GM20000 (cell line): Measurements from ENCODE around the gene HOXA13.

ENCODE experiments used
- DNase-seq: peaks from one replicate; pipeline ENCODE4 v3.0.0; 2012; ENCODE audit warnings: low spot score
- TF ChIP-seq, protein P1 (sequence below): IDR thresholded peaks from 2 replicates; pipeline ENCODE4 v1.5.1; 2012; ENCODE audit warnings: mild to moderate bottlenecking, control low read depth; ENCODE audit errors: extremely low read depth, missing control alignments

HOXA13 gene

DNA sequence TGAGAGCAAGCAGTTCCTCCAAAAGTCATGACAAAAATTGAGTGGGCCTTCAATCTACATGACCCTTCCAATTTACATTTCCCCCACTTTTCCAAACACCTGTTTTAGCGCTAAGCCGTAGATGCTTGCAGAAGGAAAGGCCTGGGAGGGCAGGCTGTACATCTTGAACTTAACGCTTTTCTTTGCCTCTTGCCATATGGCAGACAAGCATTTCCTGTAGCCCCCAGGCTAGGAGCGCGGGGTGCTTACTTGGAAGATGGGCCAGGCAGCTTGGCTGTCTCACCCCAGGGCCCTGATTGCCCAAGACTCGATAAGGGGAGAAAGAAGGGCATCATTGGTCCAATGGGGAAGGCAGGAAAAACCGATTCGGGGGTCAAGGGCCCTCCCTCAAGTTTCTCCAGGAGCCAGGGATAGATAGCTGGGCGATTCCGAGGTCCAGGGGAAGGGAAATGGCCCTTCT lies 27.5 kb downstream of the HOXA13 start:
- TF ChIP-seq, protein P1, sequence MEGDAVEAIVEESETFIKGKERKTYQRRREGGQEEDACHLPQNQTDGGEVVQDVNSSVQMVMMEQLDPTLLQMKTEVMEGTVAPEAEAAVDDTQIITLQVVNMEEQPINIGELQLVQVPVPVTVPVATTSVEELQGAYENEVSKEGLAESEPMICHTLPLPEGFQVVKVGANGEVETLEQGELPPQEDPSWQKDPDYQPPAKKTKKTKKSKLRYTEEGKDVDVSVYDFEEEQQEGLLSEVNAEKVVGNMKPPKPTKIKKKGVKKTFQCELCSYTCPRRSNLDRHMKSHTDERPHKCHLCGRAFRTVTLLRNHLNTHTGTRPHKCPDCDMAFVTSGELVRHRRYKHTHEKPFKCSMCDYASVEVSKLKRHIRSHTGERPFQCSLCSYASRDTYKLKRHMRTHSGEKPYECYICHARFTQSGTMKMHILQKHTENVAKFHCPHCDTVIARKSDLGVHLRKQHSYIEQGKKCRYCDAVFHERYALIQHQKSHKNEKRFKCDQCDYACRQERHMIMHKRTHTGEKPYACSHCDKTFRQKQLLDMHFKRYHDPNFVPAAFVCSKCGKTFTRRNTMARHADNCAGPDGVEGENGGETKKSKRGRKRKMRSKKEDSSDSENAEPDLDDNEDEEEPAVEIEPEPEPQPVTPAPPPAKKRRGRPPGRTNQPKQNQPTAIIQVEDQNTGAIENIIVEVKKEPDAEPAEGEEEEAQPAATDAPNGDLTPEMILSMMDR = no peak
- DNase-seq = no peak

DNA sequence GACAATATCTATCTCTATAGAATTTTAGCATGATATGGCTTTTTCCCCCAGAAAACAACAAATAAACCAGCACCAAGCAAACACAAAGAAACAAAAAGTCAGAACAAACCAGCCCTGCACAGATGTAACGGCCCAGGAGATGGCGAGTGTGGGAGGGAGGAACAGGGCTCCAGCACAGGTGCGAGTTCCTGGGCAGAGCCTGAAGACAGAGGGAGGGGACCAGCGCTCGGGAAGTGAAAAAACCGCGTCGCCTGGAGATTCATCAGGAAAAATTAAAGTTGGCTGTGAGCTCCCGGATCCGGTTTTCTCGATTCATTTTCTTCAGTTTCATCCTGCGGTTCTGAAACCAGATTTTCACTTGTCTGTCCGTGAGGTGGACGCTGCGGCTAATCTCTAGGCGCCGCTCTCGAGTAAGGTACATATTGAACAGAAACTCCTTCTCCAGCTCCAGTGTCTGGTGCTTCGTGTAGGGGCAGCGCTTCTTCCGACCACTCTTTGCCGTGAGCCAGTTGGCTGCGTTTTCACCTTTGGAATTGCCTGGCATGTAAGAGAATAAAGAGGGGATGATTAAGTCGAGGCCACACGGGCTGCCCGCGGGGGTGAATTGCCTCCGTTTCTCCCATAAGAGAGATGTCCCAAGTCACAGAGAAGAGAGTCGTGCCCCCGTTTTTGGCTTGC lies 28.1 kb downstream of the HOXA13 start:
- TF ChIP-seq, protein P1 = no peak
- no peak for DNase-seq

DNA sequence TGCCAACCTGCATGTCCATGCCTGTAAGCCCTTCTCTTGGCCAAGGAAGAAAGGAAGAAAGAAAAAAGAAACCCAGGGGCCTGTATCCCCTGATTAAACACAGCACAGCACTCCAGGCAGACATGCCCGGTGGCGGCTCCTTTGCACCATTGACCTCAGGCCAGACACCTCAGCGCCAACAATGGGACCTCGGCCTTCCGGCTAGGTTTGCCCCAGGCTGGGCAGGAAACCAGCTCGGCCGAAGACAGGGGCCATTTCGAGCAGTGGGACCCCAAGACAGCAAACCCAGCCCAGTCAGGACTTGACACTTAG lies 28.6 kb downstream of the HOXA13 start:
- no peak for DNase-seq
- TF ChIP-seq, protein P1 = no peak

DNA sequence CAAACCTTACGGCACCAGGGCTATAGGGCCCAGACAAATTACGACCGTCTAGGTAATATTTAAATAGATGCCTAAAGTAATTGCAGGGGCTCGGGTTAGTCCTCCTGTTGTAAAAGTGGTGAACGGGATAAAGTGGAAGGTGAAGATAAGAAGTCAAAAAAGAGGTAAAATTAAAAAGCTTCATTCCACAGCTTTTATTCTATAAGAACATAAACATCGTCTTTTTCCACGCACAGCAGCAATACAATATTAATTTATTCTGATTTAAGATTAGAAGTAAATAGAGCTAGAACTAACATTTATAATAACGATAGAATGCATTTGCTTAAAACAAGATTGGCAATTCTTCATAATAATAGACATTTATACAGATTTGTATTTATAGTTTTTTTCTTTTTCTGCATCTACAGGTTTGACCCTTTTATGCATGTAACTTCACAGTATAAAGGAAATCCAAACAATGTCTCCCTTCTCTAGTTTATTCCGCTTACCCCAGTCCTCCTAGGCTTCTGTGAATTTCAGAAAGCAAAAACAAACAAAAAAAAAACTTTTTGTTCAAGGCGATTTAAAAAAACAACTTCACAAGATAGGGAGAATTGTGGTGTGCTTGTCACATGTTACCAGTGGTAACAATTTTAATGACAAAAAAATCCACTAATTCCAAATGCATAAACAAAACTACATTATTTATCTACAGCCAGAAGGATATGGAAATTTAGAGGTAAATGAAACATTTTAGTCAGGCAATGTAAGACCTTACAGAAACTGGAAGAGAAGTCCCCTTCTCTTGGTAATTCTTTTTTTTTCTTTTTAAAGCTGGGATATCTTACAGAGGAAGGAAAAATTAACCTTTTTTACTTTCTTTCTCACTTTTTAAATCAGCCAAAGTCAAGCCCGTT lies 29.2 kb downstream of the HOXA13 start:
- TF ChIP-seq, protein P1 = no peak
- DNase-seq = no peak

DNA sequence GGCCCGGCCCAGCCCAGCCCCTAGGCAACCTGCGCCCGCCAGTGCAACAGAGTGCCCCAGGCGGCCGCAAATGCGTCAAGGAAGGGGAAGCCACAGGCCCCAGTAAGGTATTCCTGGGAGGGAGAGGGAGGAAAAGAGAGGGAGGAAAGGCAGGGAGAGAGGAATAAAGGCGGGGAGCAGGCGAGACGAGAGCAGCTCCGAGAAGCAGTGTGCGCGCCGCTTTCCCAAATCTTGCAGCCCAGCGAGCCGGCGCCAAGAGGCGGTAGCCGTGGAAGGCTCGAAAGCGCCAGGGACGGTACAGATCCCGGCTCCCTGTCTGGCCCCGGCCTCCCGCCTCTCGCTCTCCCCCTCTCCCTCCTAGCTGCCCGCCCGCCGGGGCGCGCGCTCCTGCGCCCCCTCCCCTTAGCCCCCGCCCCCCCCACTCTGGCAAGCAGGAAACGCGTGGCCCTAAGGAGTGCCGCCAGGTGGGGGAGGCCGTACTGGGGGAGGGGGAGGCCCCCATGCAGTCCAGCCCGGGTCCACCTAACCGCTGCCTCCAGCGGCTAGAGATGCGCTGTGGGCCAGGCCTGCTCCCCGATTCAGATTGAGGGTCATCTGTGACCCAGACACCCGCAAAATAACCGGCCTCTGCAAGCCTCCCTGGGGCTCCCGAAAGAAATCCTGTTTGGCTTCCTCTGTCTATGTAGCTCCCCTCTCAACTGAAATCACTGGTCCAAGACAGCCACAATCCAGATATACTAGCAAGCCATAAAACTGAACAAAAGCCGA lies 30.0 kb downstream of the HOXA13 start:
- DNase-seq = no peak

DNA sequence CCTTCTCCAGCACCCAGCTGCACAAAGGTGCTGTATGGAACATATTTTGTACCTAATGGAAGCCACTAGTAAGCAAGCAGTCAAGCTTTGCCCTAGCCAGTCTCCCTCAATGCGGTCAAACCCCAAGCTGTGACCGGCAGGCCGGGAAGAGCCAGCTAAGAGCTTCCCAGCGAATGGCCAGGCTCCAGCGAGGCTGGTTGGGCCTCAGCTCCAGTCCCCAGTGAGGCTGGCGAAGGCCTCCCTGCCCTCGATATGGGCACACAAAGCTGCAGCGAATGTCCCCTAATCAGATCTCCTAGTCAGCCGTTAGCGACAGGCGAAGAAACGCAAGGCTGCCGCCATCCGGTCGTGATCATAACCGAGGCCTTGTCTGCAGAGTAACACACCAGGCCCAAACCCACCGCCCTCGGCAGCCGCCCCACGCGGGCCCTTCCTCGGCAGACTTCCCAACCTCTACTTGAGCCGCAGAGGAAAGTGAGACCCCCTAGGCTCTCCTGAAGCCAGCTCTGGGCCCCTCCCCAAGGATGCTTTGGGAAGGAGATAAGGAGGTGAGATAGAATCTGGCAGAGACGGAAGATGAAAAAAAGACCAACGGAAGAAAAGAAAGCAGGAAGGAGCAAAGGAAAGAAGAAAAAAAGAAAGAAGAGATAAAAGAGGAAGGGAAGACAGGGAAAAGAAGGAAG lies 31.5 kb downstream of the HOXA13 start:
- DNase-seq = no peak
- TF ChIP-seq, protein P1 = peak; percentile 26

More for the DNA sequence above, 30.0 kb downstream of the HOXA13 start:
- TF ChIP-seq, protein P1 = no peak

DNA sequence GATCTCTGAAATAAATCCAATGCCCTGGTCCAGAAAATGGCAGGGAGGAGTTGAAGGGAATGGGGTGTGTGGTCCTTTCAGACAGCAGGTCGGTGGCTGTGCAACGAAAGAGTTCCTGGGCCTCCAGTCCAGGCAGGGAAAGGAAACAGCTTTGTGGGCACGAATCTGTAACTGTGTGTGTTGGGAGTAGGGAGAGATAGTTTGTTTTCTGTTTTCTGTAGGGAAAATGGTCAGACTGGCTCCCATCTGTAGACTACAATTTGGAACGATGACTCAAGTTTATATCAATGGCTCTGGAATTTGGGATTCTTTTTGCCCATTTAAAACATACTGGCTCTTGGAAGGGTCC lies 32.0 kb downstream of the HOXA13 start:
- DNase-seq = no peak
- TF ChIP-seq, protein P1 = no peak
